Measurements from ENCODE around the gene ITLN2. TPM values are rescaled to one million over a fixed set of nuclear protein-coding genes. Genes with fewer than 3 reads are reported as not detected.

The ITLN2 gene
- 0.13 and 0.30 TPM in 2 replicates for polyA plus RNA-seq (2011; rRNA removed)
- polyA plus RNA-seq (2012; cell fraction: cytosol; rRNA removed), result 0.17 and 0.30 TPM in 2 replicates
- polyA plus RNA-seq (2012; cell fraction: nucleus; rRNA removed), result 0.12 TPM in 1 of 2 replicates, not detected in the other
- polyA plus RNA-seq (2017; fragmentation: RNase III; extraction: RNeasy Plus Mini Kit Qiagen cat#74134 plus additional on column Dnase treatment), result 0.22 TPM in 1 of 3 replicates, not detected in the others
- 1.0 TPM in 1 of 2 replicates, not detected in the other for polyA minus RNA-seq (2011; rRNA and poly(A)+ RNA removed)

GRCh38 chr1:160954158-160955104 is at the start of gene ITLN2:
Gene ITLN2, minus strand, starts transcription at chr1:160954809. Its CDS starts 68 bp downstream, at chr1:160954741.
- POLR2A ChIA-PET, result no interaction called here

GRCh38 chr1:161001525-161001924 is 46.9 kb upstream of the ITLN2 start:
- CTCF ChIA-PET, result interaction anchor here (1.1 to 11.1 kb wide), 3 partner anchors 12 to 95 kb away, joined by 3 to 176 read pairs (median 34); partner anchors contain the start of genes F11R and KLHDC9
- no peak overlapping the region for H3K4me3 ChIP-seq
- H3K4me2 ChIP-seq, result no peak overlapping the region
- no peaks in the 10 kb centered on the region for H3K9me3 ChIP-seq
- H3K27ac ChIP-seq, result no peak overlapping the region
- FAIRE-seq, result no peak
- no peak for DNase-seq (ENCODE audit: low read depth in 1 of 2, low spot score in 1 of 2)
- no peak for TF ChIP-seq SMC3 (IDR thresholded peaks at IDR 0.05)
- no peak for TF ChIP-seq MAZ (IDR thresholded peaks at IDR 0.05; ENCODE audit: borderline replicate concordance, low read depth, low read length)
- no peak for TF ChIP-seq TP53 (CRISPR knock-in tag; IDR thresholded peaks at IDR 0.05)
- no peak for TF ChIP-seq MAX (IDR thresholded peaks at IDR 0.05)
- TF ChIP-seq PHF8 (IDR thresholded peaks at IDR 0.05; ENCODE audit: borderline replicate concordance, low read depth), result no peak
- no peak for TF ChIP-seq MAFK (IDR thresholded peaks at IDR 0.05; ENCODE audit: partially characterized antibody)
- no peak for TF ChIP-seq BHLHE40 (IDR thresholded peaks at IDR 0.05; ENCODE audit: low read depth, low read length)
- no peak for TF ChIP-seq HDAC2 (IDR thresholded peaks at IDR 0.05)
- no peak for TF ChIP-seq EP300 (IDR thresholded peaks at IDR 0.05)
- TF ChIP-seq NPAS2 (CRISPR knock-in tag; IDR thresholded peaks at IDR 0.05; ENCODE audit: borderline replicate concordance), result no peak
- TF ChIP-seq NFE2L2 (conservative IDR thresholded peaks at IDR 0.05; ENCODE audit: low read length), result no peak
- no peak for TF ChIP-seq RCOR1 (IDR thresholded peaks at IDR 0.05; ENCODE audit: low read depth, low read length)
- TF ChIP-seq FOSB (CRISPR knock-in tag; IDR thresholded peaks at IDR 0.05), result no peak
- H3K4me1 ChIP-seq, result peaks cover 11% of the 10 kb centered on the region; the same call in 2 of the 3 replicates
- ATAC-seq, result no peak
- WGBS (ENCODE audit: missing lambda C conversion rate), result 75% methylated on average over 5 of the region's 5 CpGs
- POLR2A ChIA-PET, result interaction anchor here (1.5 kb wide), 1 partner anchor 44 kb away, joined by 3 read pairs; the partner anchor contains the start of gene USF1

More at GRCh38 chr1:160954158-160955104, at the start of gene ITLN2:
- Histone ChIP-seq H3K4me3 (no peak within 1 kb of the TSS), H3K4me2 (no peak within 1 kb of the TSS), H3K27ac (peak within 1 kb of the TSS in 1 of 2 experiments; percentile 18; a peak in 1 of 6 replicates), H3K4me1 (peaks cover 21% of the 10 kb centered on the region), H3K9me3 (no peaks in the 10 kb centered on the region)
- ATAC-seq, result peak; percentile 79 to 86
- WGBS (ENCODE audit: missing lambda C conversion rate), result 54% methylated on average over 7 of the region's 8 CpGs
- CTCF ChIA-PET, result interaction anchor here (0.6 to 6.3 kb wide), 34 partner anchors 9 to 345 kb away, joined by 3 to 149 read pairs (median 4); no protein-coding TSS in a partner anchor
- peak; percentile 23 for FAIRE-seq
- DNase-seq (ENCODE audit: low read depth in 1 of 2, low spot score in 1 of 2), result peak; percentile 69 to 73
- TF ChIP-seq RAD21 (conservative IDR thresholded peaks at IDR 0.05 in 1 of 2, IDR thresholded peaks at IDR 0.05 in 1 of 2) (peak; percentile 55 to 62), USF2 (IDR thresholded peaks at IDR 0.05) (no peak), SMC3 (IDR thresholded peaks at IDR 0.05) (peak; percentile 74), CTCF (IDR thresholded peaks at IDR 0.05) (peak; percentile 63), ESRRA (IDR thresholded peaks at IDR 0.05; ENCODE audit: borderline replicate concordance, low read length) (peak; percentile 60; the same call in 1 of the 2 replicates)
